ENCODE data around the gene XPNPEP3.
"Not testable (repeated sequence)": the region's sequence is repeated elsewhere in the genome, so short reads cannot be mapped to it uniquely, and the experiment has no call there.

Gene XPNPEP3

GRCh38 chr22:40862013-40862412 lies 5.1 kb downstream of the XPNPEP3 start, which contains the start of gene DNAJB7:
Gene DNAJB7, minus strand, starts transcription at chr22:40862113. Its CDS starts 119 bp downstream, at chr22:40861994.
- no peak for FAIRE-seq

DNA sequence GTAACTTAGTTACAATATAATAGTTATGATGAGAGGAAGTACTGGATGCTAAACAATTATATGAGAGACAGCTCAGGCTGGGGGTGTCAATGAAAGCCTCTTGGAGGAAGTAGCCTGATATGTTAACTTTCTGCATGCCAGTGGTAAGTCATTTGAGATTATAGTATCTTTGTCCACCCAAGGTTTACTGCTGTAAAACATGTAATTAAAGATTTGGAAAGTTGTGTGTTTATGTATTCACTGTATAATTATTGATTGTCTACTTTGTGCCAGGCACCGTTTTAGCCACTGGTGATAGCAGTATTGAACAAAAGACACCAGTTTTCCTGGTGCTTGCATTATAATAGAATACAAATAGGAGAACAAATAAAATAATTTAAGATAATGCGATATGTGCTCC lies 5.6 kb downstream of the XPNPEP3 start:
- no peak for FAIRE-seq

- FAIRE-seq, result no peak
Observed at GRCh38 chr22:40867109-40867508, 10.2 kb downstream of the XPNPEP3 start.

DNA sequence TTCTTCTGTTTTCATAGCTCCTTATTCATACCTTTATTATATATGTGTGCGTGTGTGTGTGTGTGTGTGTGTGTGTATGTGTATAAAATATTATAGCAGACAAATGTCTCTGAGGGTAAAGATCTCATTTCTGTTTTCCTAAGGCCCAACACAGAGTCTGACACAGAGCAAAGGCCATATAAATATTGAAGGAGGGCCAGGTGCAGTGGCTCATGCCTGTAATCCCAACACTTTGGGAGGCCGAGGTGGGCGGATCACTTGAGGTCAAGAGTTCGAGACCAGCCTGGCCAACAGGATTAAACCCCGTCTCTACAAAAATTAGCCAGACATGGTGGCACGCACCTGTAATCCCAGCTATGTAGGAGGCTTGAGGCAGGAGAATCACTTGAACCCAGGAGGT lies 11.4 kb downstream of the XPNPEP3 start:
- not testable (repeated sequence) for FAIRE-seq

- FAIRE-seq, result no peak
Observed at GRCh38 chr22:40874016-40874415, 17.1 kb downstream of the XPNPEP3 start.

GRCh38 chr22:40875111-40875510 lies 18.2 kb downstream of the XPNPEP3 start:
- no peak for FAIRE-seq

DNA sequence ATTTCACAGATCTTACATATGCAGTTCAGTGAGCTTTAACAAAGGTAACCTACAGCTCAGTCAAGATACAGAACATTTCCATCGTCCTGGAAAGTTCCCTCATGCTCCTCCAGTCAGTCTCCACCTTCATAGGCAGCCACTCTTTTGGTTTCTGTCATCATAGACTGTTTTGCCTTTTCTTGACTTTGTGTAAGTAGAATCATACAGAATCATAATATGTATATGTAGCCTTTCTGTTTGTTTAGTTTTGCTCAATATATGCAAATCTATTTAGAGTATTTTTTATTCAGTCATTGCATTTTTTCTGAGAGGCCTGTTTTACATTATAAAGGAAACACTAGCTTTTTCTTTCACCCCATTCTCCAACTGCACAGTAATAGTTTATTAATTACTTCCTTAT lies 20.0 kb downstream of the XPNPEP3 start:
- FAIRE-seq, result no peak

GRCh38 chr22:40877488-40877887 lies 20.5 kb downstream of the XPNPEP3 start:
- no peak for FAIRE-seq

DNA sequence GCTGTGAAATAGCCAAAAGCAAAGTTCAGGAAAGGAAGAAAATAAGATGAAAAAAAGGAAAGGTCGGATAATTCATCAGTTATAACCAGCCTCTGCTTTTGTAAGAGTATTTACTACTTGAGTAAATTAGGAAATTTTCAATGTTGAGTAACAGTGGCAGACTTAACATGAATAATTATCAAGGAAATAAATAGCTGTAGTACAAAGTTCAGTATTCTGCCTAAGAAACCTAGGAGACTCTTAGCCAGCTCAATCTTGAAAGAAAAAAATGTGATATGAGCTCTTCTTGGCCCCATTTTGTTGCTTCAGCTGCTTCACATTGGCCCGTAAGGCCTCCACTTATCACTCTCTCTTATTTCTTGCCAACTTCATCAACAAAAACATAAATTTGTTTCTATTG lies 22.0 kb downstream of the XPNPEP3 start:
- FAIRE-seq, result no peak

GRCh38 chr22:40889116-40889515 lies 32.2 kb downstream of the XPNPEP3 start:
- no peak for FAIRE-seq

DNA sequence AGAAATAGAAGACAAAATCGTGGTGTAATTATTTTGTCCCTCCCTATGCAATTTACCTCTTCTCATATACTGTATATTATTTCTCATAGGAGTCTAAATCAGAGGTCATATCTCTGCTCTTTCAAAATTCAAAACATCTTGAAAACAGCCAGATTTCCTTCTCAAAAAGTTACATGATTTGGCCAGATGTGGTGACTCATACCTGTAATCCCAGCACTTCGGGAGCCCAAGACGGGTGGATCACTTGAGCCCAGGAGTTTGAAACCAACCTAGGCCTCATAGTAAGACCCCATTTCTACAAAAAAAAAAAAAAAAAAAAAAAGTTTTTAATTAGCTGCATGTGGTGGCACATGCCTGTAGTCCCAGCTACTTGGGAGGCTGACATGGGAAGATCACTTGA lies 33.9 kb downstream of the XPNPEP3 start:
- FAIRE-seq, result no peak

GRCh38 chr22:40894417-40894816 lies 37.5 kb downstream of the XPNPEP3 start:
- FAIRE-seq, result no peak

GRCh38 chr22:40898850-40899357 lies 42.0 kb downstream of the XPNPEP3 start:
- FAIRE-seq, result peak; percentile 89

DNA sequence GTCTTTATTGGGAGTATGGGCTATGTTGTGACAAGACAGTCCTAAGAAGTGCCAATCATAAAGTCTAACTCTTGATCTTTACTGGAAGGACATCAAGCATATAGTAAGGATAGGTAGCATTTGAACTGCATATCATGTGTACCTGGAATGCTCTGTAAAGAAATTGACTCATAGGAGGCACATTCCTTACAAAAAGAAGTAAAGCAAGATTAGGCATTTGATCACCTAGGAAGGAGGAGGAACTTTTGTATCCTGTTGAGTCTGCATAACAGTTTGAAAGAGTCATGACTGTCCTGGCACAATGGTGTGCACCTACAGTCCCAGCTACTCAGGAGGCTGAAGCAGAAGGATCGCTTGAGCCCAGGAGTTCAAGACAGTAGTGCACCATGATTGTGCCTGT lies 47.2 kb downstream of the XPNPEP3 start:
- no peak for FAIRE-seq

- no peak for FAIRE-seq
Observed at GRCh38 chr22:40908895-40909294, 51.9 kb downstream of the XPNPEP3 start.

- FAIRE-seq, result no peak
Observed at GRCh38 chr22:40911772-40912171, 54.8 kb downstream of the XPNPEP3 start.

DNA sequence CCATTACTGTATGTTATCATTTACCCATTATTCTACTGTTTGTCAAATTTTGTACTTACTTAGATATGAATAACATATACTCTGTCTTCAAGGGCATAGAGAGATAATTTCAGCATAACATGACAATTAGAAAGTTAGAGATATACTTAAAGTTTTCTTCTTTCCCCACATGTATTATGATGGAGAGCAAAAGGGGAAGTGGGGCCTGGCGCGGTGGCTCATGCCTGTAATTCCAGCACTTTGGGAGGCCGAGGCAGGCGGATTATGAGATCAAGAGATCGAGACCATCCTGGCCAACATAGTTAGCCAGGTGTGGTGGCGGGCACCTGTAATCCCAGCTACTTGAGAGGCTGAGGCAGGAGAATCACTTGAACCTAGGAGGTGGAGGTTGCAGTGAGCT lies 56.0 kb downstream of the XPNPEP3 start:
- FAIRE-seq, result not testable (repeated sequence)

DNA sequence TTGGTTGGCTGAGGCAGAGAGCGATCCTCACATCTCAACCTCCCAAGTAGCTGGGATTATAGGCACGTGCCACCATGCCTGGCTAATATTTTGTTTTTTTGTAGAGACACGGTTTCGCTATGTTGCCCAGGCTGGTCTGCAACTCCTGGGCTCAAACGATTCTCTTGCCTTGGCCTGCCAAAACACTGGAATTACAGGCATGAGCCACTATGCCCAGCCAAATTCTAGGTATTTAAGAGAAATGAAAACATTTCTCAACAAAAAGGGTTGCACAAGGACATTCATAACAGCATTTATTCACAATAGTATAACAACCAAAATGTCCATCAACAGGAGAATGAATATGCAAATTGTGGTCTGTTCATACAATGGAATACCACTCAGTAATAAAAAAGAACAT lies 62.5 kb downstream of the XPNPEP3 start:
- FAIRE-seq, result no peak

- FAIRE-seq, result no peak
Observed at GRCh38 chr22:40920526-40920925, 63.6 kb downstream of the XPNPEP3 start.

DNA sequence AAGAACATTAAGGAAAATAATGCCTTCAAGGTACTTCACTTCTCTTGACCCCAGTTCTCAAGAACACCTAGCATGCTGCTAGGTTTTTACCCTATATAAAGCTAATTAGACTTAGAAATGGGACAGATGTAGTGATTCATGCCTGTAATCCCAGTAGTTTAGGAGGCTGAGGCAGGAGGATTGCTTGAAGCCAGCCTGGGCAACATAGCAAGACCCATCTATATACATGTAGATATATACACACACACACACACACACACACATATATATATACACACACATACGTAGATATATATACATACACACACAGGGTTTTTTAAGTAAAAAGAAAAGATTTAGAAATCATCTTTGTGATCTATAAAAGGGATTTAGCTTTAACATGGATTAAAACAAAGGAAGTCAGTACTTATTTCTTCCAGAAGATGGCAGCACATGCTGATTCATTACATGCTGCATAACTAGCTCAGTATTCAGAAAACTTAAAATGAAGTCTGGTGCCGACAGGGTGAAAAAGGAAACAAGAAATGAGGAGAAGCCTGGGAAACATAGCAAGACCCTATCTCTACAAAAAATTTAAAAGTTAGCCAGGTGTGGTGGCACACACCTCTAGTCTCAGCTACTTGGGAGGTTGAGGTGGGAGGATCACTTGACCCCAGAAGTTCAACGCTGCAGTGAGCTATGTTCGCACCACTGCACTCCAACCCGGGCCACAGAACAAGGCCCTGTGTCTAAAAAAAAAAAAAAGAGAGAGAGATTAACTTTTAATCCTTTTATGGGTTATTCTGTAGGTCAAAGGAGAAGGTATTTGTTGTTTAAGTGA lies 65.7 kb downstream of the XPNPEP3 start:
- FAIRE-seq, result peak; percentile 96

- FAIRE-seq, result no peak
Observed at GRCh38 chr22:40928657-40929056, 71.7 kb downstream of the XPNPEP3 start.

GRCh38 chr22:40932396-40932795 lies 75.4 kb downstream of the XPNPEP3 start:
- no peak for FAIRE-seq

- FAIRE-seq, result no peak
Observed at GRCh38 chr22:40939202-40939601, 82.3 kb downstream of the XPNPEP3 start.

GRCh38 chr22:40950962-40951794 lies 94.2 kb downstream of the XPNPEP3 start, which contains the start of gene RBX1:
Gene RBX1, plus strand, starts transcription at chr22:40951378. Its CDS starts 21 bp downstream, at chr22:40951399.
- FAIRE-seq, result no peak

All from TTC549 (cell line).